IPS-15b (cell line): ENCODE data around the gene ATRNL1.

ENCODE experiments used
- H3K27me3 ChIP-seq: one replicate; pipeline ENCODE4 v1.6.1; 2013; ENCODE audit warnings: low read length; ENCODE audit not compliant: control insufficient read depth, insufficient read depth
- H3K36me3 ChIP-seq: one replicate; pipeline ENCODE4 v1.6.1; 2013; ENCODE audit warnings: low read length; ENCODE audit not compliant: control insufficient read depth, insufficient read depth
- H3K4me1 ChIP-seq: one replicate; pipeline ENCODE4 v1.6.1; 2013; ENCODE audit warnings: mild to moderate bottlenecking, low read length; ENCODE audit not compliant: control insufficient read depth, insufficient read depth
- H3K4me3 ChIP-seq: one replicate; pipeline ENCODE4 v1.5.1; 2013; ENCODE audit warnings: low read depth, low read length
- H3K9ac ChIP-seq: one replicate; pipeline ENCODE4 v1.6.1; 2013; ENCODE audit warnings: low read depth, mild to moderate bottlenecking, low read length
- H3K9me3 ChIP-seq: one replicate; pipeline ENCODE4 v1.6.1; 2013; ENCODE audit warnings: mild to moderate bottlenecking, low read length; ENCODE audit not compliant: control insufficient read depth, insufficient read depth

The ATRNL1 gene

GRCh38 chr10:115968236-115968635, 875.1 kb downstream of the ATRNL1 start:
- H3K9me3 ChIP-seq, result no peaks in the 10 kb centered on the region
- no peaks in the 10 kb centered on the region for H3K36me3 ChIP-seq
- H3K27me3 ChIP-seq, result no peaks in the 10 kb centered on the region
- H3K4me1 ChIP-seq, result no peaks in the 10 kb centered on the region
- H3K9ac ChIP-seq, result no peak overlapping the region
- H3K4me3 ChIP-seq, result no peak overlapping the region

- H3K4me3 ChIP-seq, result no peak overlapping the region
- H3K4me1 ChIP-seq, result no peaks in the 10 kb centered on the region
- no peaks in the 10 kb centered on the region for H3K9me3 ChIP-seq
- no peaks in the 10 kb centered on the region for H3K36me3 ChIP-seq
- H3K9ac ChIP-seq, result no peak overlapping the region
- no peaks in the 10 kb centered on the region for H3K27me3 ChIP-seq
Observed at GRCh38 chr10:115969591-115969990, 876.4 kb downstream of the ATRNL1 start.

- Histone ChIP-seq H3K9me3 (no peaks in the 10 kb centered on the region), H3K4me3 (no peak overlapping the region)
Observed at GRCh38 chr10:115971921-115972320, 878.8 kb downstream of the ATRNL1 start.

GRCh38 chr10:115972426-115972825, 879.3 kb downstream of the ATRNL1 start:
- Histone ChIP-seq H3K27me3 (no peaks in the 10 kb centered on the region), H3K4me3 (no peak overlapping the region), H3K9me3 (no peaks in the 10 kb centered on the region), H3K4me1 (peaks cover 3% of the 10 kb centered on the region), H3K36me3 (no peaks in the 10 kb centered on the region), H3K9ac (no peak overlapping the region)

More at GRCh38 chr10:115971921-115972320, 878.8 kb downstream of the ATRNL1 start:
- peaks cover 3% of the 10 kb centered on the region for H3K4me1 ChIP-seq
- no peaks in the 10 kb centered on the region for H3K27me3 ChIP-seq
- H3K36me3 ChIP-seq, result no peaks in the 10 kb centered on the region
- H3K9ac ChIP-seq, result no peak overlapping the region

GRCh38 chr10:115974351-115974750, 881.2 kb downstream of the ATRNL1 start:
- Histone ChIP-seq H3K4me3 (no peak overlapping the region), H3K9ac (no peak overlapping the region), H3K27me3 (no peaks in the 10 kb centered on the region), H3K36me3 (no peaks in the 10 kb centered on the region), H3K9me3 (no peaks in the 10 kb centered on the region), H3K4me1 (peaks cover 3% of the 10 kb centered on the region)

GRCh38 chr10:115974816-115975430, 881.8 kb downstream of the ATRNL1 start:
- no peaks in the 10 kb centered on the region for H3K9me3 ChIP-seq
- no peak overlapping the region for H3K4me3 ChIP-seq
- H3K27me3 ChIP-seq, result no peaks in the 10 kb centered on the region
- peaks cover 3% of the 10 kb centered on the region for H3K4me1 ChIP-seq
- H3K9ac ChIP-seq, result no peak overlapping the region
- H3K36me3 ChIP-seq, result no peaks in the 10 kb centered on the region

GRCh38 chr10:115975506-115975905, 882.3 kb downstream of the ATRNL1 start:
- H3K4me3 ChIP-seq, result no peak overlapping the region
- H3K9ac ChIP-seq, result no peak overlapping the region
- H3K4me1 ChIP-seq, result peaks cover 3% of the 10 kb centered on the region

GRCh38 chr10:115976342-115976741, 883.2 kb downstream of the ATRNL1 start:
- peaks cover 3% of the 10 kb centered on the region for H3K4me1 ChIP-seq
- no peak overlapping the region for H3K9ac ChIP-seq
- no peaks in the 10 kb centered on the region for H3K27me3 ChIP-seq
- no peaks in the 10 kb centered on the region for H3K36me3 ChIP-seq
- no peak overlapping the region for H3K4me3 ChIP-seq
- no peaks in the 10 kb centered on the region for H3K9me3 ChIP-seq

More at GRCh38 chr10:115975506-115975905, 882.3 kb downstream of the ATRNL1 start:
- no peaks in the 10 kb centered on the region for H3K27me3 ChIP-seq
- no peaks in the 10 kb centered on the region for H3K36me3 ChIP-seq
- no peaks in the 10 kb centered on the region for H3K9me3 ChIP-seq

GRCh38 chr10:115977855-115978254, 884.7 kb downstream of the ATRNL1 start:
- H3K9ac ChIP-seq, result no peak overlapping the region
- no peaks in the 10 kb centered on the region for H3K36me3 ChIP-seq
- H3K27me3 ChIP-seq, result no peaks in the 10 kb centered on the region
- H3K4me3 ChIP-seq, result no peak overlapping the region
- H3K4me1 ChIP-seq, result peaks cover 3% of the 10 kb centered on the region
- no peaks in the 10 kb centered on the region for H3K9me3 ChIP-seq

GRCh38 chr10:115979576-115979975, 886.4 kb downstream of the ATRNL1 start:
- peaks cover 3% of the 10 kb centered on the region for H3K4me1 ChIP-seq
- H3K4me3 ChIP-seq, result no peak overlapping the region
- no peaks in the 10 kb centered on the region for H3K27me3 ChIP-seq
- no peaks in the 10 kb centered on the region for H3K9me3 ChIP-seq
- no peaks in the 10 kb centered on the region for H3K36me3 ChIP-seq
- no peak overlapping the region for H3K9ac ChIP-seq

GRCh38 chr10:115980470-115980869, 887.3 kb downstream of the ATRNL1 start:
- H3K27me3 ChIP-seq, result no peaks in the 10 kb centered on the region
- no peak overlapping the region for H3K9ac ChIP-seq
- H3K9me3 ChIP-seq, result no peaks in the 10 kb centered on the region
- H3K4me3 ChIP-seq, result no peak overlapping the region
- H3K36me3 ChIP-seq, result no peaks in the 10 kb centered on the region
- H3K4me1 ChIP-seq, result peaks cover 3% of the 10 kb centered on the region

GRCh38 chr10:115981081-115981480, 887.9 kb downstream of the ATRNL1 start:
- H3K9ac ChIP-seq, result no peak overlapping the region

More at GRCh38 chr10:115981081-115981480, 887.9 kb downstream of the ATRNL1 start:
- no peaks in the 10 kb centered on the region for H3K27me3 ChIP-seq
- no peaks in the 10 kb centered on the region for H3K9me3 ChIP-seq
- H3K36me3 ChIP-seq, result no peaks in the 10 kb centered on the region
- no peaks in the 10 kb centered on the region for H3K4me1 ChIP-seq
- no peak overlapping the region for H3K4me3 ChIP-seq
